ENCODE data around the gene TGFBR1. TPM values are rescaled to one million over a fixed set of nuclear protein-coding genes. Genes with fewer than 3 reads are reported as not detected.
A peak's percentile ranks its signal among the peaks of the same experiment; 100 is the strongest.

Gene TGFBR1
- total RNA-seq, 4 donors from 2014 or later: 10.1 to 23.3 (median 16.0) TPM

DNA sequence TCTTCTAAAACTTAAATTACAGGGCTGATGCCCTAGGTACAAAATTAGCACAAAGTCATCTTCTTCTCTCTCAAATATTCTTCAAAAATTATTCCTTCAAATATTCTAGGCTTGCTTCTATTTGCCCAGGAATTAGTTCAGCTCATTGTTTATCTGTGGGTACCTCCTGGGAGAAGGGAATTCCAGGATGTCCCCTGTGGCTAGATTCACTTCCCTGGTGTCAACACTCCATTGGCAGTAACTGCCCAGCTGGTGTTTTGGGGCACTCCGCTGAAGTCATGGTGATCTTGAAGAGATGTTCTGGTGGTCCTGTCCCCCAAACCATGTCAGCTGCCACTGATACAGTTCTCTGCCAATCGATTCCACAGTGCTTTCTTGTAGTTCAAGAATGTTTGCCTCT lies 26.2 kb upstream of the TGFBR1 start:
- intact Hi-C loops (cut with DNase I; ENCODE audit: low total_unique reads): no loop called here
- WGBS, 2 donors: 88 to 92% methylated on average over 2 of the region's 2 CpGs
- no peak for TF ChIP-seq POLR2A (IDR thresholded peaks at IDR 0.05)
- TF ChIP-seq, protein P1, sequence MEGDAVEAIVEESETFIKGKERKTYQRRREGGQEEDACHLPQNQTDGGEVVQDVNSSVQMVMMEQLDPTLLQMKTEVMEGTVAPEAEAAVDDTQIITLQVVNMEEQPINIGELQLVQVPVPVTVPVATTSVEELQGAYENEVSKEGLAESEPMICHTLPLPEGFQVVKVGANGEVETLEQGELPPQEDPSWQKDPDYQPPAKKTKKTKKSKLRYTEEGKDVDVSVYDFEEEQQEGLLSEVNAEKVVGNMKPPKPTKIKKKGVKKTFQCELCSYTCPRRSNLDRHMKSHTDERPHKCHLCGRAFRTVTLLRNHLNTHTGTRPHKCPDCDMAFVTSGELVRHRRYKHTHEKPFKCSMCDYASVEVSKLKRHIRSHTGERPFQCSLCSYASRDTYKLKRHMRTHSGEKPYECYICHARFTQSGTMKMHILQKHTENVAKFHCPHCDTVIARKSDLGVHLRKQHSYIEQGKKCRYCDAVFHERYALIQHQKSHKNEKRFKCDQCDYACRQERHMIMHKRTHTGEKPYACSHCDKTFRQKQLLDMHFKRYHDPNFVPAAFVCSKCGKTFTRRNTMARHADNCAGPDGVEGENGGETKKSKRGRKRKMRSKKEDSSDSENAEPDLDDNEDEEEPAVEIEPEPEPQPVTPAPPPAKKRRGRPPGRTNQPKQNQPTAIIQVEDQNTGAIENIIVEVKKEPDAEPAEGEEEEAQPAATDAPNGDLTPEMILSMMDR (IDR thresholded peaks at IDR 0.05): no peak
- no peak overlapping the region for H3K4me3 ChIP-seq (ENCODE audit: low read depth, poor library complexity, severe bottlenecking)
- no peak for DNase-seq (ENCODE audit: low spot score in 2 of 2)

DNA sequence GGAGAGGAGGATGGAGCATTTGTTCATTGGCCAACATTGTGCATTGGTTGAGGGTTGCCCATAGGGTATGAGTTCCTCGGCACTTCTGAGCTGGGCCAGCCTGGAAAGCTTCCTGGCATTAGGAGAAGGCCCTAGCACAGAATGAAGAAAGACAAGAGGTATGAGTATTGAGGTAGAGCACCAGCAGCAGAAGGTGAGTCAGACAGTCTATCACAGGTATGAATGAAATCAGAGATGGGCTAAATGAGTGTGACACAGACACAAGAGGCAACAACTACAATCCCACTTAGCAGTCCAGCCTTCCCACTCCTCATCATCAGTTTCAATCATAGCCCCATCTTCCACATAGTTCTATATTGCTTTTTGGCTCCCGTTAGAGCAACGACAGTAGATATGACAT lies 25.4 kb upstream of the TGFBR1 start:
- WGBS, 2 donors: 83% methylated on average over 3 of the region's 3 CpGs
- DNase-seq (ENCODE audit: low spot score in 2 of 2): no peak
- no peak overlapping the region for H3K4me3 ChIP-seq (ENCODE audit: low read depth, poor library complexity, severe bottlenecking)
- intact Hi-C loops (cut with DNase I; ENCODE audit: low total_unique reads): no loop called here
- TF ChIP-seq, protein P1 (IDR thresholded peaks at IDR 0.05): no peak
- no peak for TF ChIP-seq POLR2A (IDR thresholded peaks at IDR 0.05)

DNA sequence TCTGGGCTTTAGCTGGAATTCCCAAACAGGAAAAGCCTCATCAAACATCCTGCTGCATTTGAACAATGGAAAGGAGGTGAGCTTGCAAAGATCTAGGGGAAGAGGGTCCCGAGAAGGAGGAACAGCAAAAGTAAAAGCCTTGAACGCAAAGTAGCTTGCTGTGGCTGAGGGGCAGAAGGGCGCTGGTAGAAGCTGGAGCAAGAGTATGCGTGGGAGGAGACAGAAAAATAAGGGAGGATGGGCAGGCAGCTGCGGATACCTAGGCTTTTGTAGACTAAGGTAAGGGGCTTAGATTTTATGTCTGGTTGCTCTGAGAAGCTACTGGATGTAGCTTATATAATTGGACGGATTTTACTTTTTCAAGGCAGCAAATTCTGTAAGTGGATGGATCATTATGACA lies 21.9 kb upstream of the TGFBR1 start:
- no peak for DNase-seq (ENCODE audit: low spot score in 2 of 2)
- WGBS, 2 donors: 83 to 84% methylated on average over 6 of the region's 6 CpGs
- intact Hi-C loops (cut with DNase I; ENCODE audit: low total_unique reads): no loop called here
- TF ChIP-seq, protein P1 (IDR thresholded peaks at IDR 0.05): no peak
- TF ChIP-seq POLR2A (IDR thresholded peaks at IDR 0.05): no peak
- no peak overlapping the region for H3K4me3 ChIP-seq (ENCODE audit: low read depth, poor library complexity, severe bottlenecking)

DNA sequence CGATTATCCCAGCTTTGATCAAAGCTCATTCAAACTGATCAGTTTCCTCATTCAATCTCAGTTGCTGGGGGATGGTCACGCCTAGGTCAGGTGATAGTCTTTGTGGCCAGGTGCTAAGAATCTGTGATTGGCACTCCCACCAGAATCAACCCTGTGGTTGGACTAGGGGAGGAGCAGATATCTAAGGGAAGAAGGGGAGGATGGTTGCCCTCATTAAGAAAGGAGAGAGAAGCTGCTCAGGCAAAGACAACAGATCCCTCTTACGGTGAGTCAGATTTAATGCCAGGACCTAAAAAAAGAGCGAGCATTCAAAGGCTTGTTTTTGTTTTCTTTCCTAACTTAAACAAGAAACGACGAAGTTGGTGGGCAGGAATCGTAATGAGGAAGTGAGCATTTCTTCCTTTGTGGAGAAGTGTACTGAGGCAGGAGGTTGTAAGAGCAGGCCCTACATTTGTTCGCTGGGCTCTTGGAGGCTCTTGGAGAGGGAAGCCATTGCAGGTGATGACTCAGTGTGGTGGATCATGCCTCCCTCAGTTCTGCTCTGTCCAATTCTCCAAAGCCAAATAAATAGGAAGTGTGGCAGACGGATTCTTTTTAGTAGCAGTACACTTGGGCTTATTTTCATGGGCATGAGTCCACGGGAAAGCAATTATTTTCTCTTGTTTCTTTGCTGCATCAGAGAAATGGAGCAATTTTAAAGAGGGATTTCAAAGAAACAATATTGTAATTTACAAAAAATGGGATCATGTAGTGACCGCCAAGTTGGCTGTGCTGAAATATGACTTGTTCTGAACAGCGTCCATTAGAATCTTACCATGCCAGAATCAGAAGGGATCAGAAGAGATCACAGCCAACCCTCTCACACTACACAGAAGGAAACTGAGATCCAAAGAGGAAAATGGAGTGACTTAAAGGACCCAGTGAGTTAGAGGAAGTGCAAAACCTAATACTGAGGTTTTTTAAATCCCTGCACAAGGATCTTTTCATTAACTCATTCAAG lies 18.7 kb upstream of the TGFBR1 start:
- WGBS, 2 donors: 64 to 66% methylated on average over 12 of the region's 12 CpGs
- peak in 1 of 2 donors; percentile 34 for DNase-seq (ENCODE audit: low spot score in 2 of 2)
- intact Hi-C loops (cut with DNase I; ENCODE audit: low total_unique reads): loop anchor here (5.0 kb wide), 1 partner anchor 216 kb away; no protein-coding TSS in a partner anchor
- TF ChIP-seq POLR2A (IDR thresholded peaks at IDR 0.05): no peak
- TF ChIP-seq, protein P1 (IDR thresholded peaks at IDR 0.05): no peak
- no peak overlapping the region for H3K4me3 ChIP-seq (ENCODE audit: low read depth, poor library complexity, severe bottlenecking)

DNA sequence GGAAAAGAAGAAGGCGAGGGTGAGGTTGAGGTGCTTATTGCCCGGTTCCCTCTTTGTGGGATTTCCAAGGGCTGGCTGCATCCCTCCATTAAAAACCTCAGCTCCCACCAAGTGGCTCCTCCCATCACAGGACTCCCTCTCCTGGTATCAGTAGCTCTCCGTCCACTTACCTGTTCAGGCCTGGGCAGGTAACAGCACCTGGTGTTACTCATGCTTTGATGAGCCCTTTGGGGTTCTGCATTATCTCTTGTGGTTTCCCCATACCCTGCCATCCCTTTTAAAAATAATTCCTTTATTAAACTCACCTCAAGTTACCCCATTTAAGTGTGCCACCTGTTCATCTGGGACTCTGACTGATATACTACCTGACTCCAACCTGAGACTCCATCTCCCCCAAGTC lies 17.5 kb upstream of the TGFBR1 start:
- intact Hi-C loops (cut with DNase I; ENCODE audit: low total_unique reads): loop anchor here (5.0 kb wide), 1 partner anchor 215 kb away; no protein-coding TSS in a partner anchor
- TF ChIP-seq, protein P1 (IDR thresholded peaks at IDR 0.05): no peak
- TF ChIP-seq POLR2A (IDR thresholded peaks at IDR 0.05): no peak
- no peak for DNase-seq (ENCODE audit: low spot score in 2 of 2)
- 88 to 89% methylated on average over 3 of the region's 3 CpGs for WGBS, 2 donors
- no peak overlapping the region for H3K4me3 ChIP-seq (ENCODE audit: low read depth, poor library complexity, severe bottlenecking)
